Heart right ventricle (tissue), 16 donors: ENCODE results near the gene VWC2. TPM values are rescaled to one million over a fixed set of nuclear protein-coding genes. Genes with fewer than 3 reads are reported as not detected.
A peak's percentile ranks its signal among the peaks of the same experiment; 100 is the strongest.

Experiments used
- ATAC-seq, 8 donors: fragments of 200-7000 bp; cut with Tn5 transposase; one replicate each; pipeline ENCODE4 v1.9.1; 2020; ENCODE audit warnings: mild to moderate bottlenecking in 8 of 8, moderate library complexity in 8 of 8, moderate number of reproducible peaks in 1 of 8
- DNase-seq, 2 donors: peaks; one replicate each; pipeline ENCODE4 v3.0.0-alpha.2; 2020
- H3K27ac ChIP-seq, 10 donors: fragments of 200-600 bp; sonication (generic) in 2 of 10; one replicate each; pipeline versions ENCODE4 v1.5.0 to v1.8.0; 2020 to 2022; ENCODE audit warnings: mild to moderate bottlenecking in 3 of 10
- H3K27me3 ChIP-seq, 7 donors: fragments of 200-600 bp; one replicate each; pipeline ENCODE4 v1.8.0; 2021 to 2022; ENCODE audit warnings: mild to moderate bottlenecking in 2 of 7
- H3K36me3 ChIP-seq, 9 donors: fragments of 200-600 bp; sonication (generic) in 1 of 9; one replicate each; pipeline versions ENCODE4 v1.5.0 to v1.8.0; 2020 to 2022; ENCODE audit warnings: mild to moderate bottlenecking in 2 of 9
- H3K4me1 ChIP-seq, 9 donors: fragments of 200-600 bp; sonication (generic) in 1 of 9; one replicate each; pipeline versions ENCODE4 v1.5.0 to v1.8.0; 2020 to 2022; ENCODE audit warnings: mild to moderate bottlenecking in 4 of 9
- H3K4me3 ChIP-seq, 10 donors: fragments of 200-600 bp; sonication (generic) in 2 of 10; one replicate each; pipeline versions ENCODE4 v1.5.0 to v1.8.0; 2020 to 2022; ENCODE audit warnings: mild to moderate bottlenecking in 7 of 10, moderate library complexity in 2 of 10
- H3K9me3 ChIP-seq, 11 donors: fragments of 200-600 bp in 10 of 11; sonication (generic) in 2 of 11; one replicate each; pipeline versions ENCODE4 v1.5.0 to v1.8.0; 2013 to 2022; ENCODE audit warnings: mild to moderate bottlenecking in 2 of 11, control low read depth in 1 of 11, moderate library complexity in 1 of 11
- WGBS, 2 donors: extraction: QIAGEN DNeasy Blood & Tissue Kit; methylation state at CpG; one replicate each; pipeline ENCODE4 v1.1.7; 2013; ENCODE audit warnings: inconsistent platforms in 1 of 2; 5-methylcytosine and 5-hydroxymethylcytosine counted together
- intact Hi-C, 10 donors: fragments of 100-400 bp; cut with DNase I; formaldehyde crosslinking; loops; one replicate each; pipeline versions ENCODE4 v1.11.1 to v1.14.2; 2022
- polyA plus RNA-seq, 2 donors: library from polyadenylated mRNA; stranded (reverse); fragments of 200-250 nt; gene quantifications; one replicate each; pipeline ENCODE4 v1.2.3, GENCODE V29; 2013
- total RNA-seq, 10 donors: library from RNA; stranded (reverse); fragmentation: NEBNext Ultra II Directional in 3 of 10; extraction: Animal tissue kit (Norgen Biotek cat#: 25700) in 3 of 10; gene quantifications; one replicate each; pipeline versions ENCODE4 v1.2.1 to v1.2.4, GENCODE V29; 2021 to 2023
- TF ChIP-seq, protein P1 (sequence below), 9 donors: fragments of 200-600 bp; sonication (generic) in 2 of 9; IDR thresholded peaks; one replicate each; pipeline versions ENCODE4 v1.5.0 to v1.8.0; 2021 to 2022; ENCODE audit warnings: antibody characterized with exemption in 9 of 9, mild to moderate bottlenecking in 5 of 9, moderate library complexity in 1 of 9
- donor health status: Arrhythmogenic right ventricular cardiomyopathy.
- donor health status: ischemic (EF 13 %, LVEDD 7.1; RV severe dilation, severe dysfunction).
- donor health status: healthy with polysubstance abuse.
- donor health status: DM: no; HTN: yes; CAD: no.
- donor health status: DM: no; HTN: no; CAD: no.
- donor health status: ischemic (EF 25% LVEDD 6.9; RV normal size, moderate dysfunction).
- donor health status: ischemic (EF 25% LVEDD 5.7; RV mildly dilated, moderate dysfunction).
- donor health status: healthy.
- donor health status: DM: yes; HTN: yes; CAD: no.
- donor health status: Ischemic cardiomyopathy.
- donor health status: ischemic (EF 35%, LVEDD 5.7; RV mildly dilated, moderate dysfunction).
- donor health status: nonischemic (EF 11% LVEDD 7.7; RV severe dilation, severe dysfunction).
- donor health status: DM: yes; HTN: yes; CAD: no.
- donor health status: PGD.
- donor health status: ischemic (EF 29% LVEDD 5.4; RV normal size, mild dysfunction).
- donor health status: nonischemic (EF 23%, LVEDD 6.1; RV moderate dilation, normal function).

The VWC2 gene
- total and polyA plus RNA-seq, 12 donors: 2.1 to 12.9 (median 8.6) TPM

DNA sequence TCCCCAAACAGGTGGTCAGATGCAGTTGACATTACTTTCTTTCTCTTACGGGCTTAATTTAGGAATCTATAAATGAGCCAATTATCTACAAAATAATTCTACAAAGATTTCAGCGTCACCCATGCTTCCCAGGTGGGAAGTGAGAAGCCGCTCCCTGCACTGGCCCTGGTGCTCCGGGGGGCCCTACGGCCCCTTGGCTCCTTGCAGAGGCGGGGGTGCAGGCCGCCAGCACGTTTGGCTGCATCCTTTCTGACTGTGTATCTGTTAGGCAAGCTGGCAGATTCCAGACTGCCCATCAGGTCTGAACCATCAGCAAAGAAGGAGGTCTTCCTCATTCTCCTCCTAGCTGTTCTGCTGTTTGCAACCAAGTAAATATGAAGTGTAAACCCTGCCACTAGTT lies 16.3 kb downstream of the VWC2 start:
- no peaks in the 10 kb centered on the region for H3K27me3 ChIP-seq
- H3K9me3 ChIP-seq: no peaks in the 10 kb centered on the region
- intact Hi-C loops: loop anchor here in 8 of 10 donors (2.0 to 10.0 kb wide), 7 partner anchors 55 to 785 kb away; no protein-coding TSS in a partner anchor
- WGBS, 2 donors: 72 to 73% methylated on average over 8 of the region's 8 CpGs
- no peak overlapping the region for H3K4me3 ChIP-seq
- H3K4me1 ChIP-seq: peaks cover 0 to 31% (median 14%) of the 10 kb centered on the region in 9 donors
- ATAC-seq (no peak), DNase-seq (no peak)
- no peaks in the 10 kb centered on the region for H3K36me3 ChIP-seq
- TF ChIP-seq, protein P1, sequence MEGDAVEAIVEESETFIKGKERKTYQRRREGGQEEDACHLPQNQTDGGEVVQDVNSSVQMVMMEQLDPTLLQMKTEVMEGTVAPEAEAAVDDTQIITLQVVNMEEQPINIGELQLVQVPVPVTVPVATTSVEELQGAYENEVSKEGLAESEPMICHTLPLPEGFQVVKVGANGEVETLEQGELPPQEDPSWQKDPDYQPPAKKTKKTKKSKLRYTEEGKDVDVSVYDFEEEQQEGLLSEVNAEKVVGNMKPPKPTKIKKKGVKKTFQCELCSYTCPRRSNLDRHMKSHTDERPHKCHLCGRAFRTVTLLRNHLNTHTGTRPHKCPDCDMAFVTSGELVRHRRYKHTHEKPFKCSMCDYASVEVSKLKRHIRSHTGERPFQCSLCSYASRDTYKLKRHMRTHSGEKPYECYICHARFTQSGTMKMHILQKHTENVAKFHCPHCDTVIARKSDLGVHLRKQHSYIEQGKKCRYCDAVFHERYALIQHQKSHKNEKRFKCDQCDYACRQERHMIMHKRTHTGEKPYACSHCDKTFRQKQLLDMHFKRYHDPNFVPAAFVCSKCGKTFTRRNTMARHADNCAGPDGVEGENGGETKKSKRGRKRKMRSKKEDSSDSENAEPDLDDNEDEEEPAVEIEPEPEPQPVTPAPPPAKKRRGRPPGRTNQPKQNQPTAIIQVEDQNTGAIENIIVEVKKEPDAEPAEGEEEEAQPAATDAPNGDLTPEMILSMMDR (IDR thresholded peaks at IDR 0.05): no peak
- H3K27ac ChIP-seq: peak overlapping the region in 3 of 10 donors; percentile 25 to 60 (median 47)

GRCh38 chr7:49790209-49790608 lies 16.8 kb downstream of the VWC2 start:
- Histone ChIP-seq H3K9me3 (no peaks in the 10 kb centered on the region), H3K4me3 (no peak overlapping the region), H3K4me1 (peaks cover 0 to 31% (median 14%) of the 10 kb centered on the region in 9 donors), H3K36me3 (no peaks in the 10 kb centered on the region), H3K27ac (peak overlapping the region in 6 of 10 donors; percentile 10 to 60 (median 35)), H3K27me3 (no peaks in the 10 kb centered on the region)
- intact Hi-C loops: loop anchor here in 7 of 10 donors (2.0 to 10.0 kb wide), 6 partner anchors 55 to 785 kb away; no protein-coding TSS in a partner anchor
- TF ChIP-seq, protein P1 (IDR thresholded peaks at IDR 0.05): no peak
- peak in 3 of 8 donors; percentile 8 to 29 (median 29) for ATAC-seq
- 29 to 53% methylated on average over 2 of the region's 2 CpGs for WGBS, 2 donors
- no peak for DNase-seq

DNA sequence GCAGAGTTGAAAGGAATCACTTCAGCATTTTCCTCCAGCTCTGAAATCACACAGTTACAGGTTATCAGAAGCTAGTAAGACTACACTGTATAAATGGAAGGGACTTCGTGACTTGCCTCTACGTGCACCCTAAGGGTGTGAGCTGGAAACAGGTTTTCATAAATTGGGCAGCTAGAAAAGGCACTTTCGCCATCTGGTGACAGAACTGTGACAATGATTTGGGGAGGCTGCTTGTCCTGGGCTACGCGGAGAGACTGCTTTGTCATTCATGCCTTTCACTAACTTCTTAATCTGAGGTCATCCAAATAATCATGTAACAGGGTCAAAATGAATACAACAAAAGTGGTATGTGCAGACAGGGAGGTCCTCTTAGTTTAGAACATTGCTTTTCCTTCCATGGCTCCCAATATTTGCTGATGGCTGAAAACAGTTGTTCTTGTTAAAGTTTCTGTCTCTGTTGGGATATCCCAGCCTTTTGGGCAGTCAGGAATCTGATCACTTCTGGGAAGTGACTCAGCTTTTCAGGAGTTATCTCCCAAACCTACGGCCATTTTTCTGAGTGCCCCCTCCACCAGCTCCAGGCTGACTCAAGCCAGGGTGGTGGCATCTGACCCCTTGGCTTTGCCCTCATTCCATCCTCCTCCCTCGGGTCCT lies 17.8 kb downstream of the VWC2 start:
- no peaks in the 10 kb centered on the region for H3K9me3 ChIP-seq
- WGBS, 2 donors: 14 to 16% methylated on average over 7 of the region's 7 CpGs
- peak in 1 of 2 donors; percentile 33 for DNase-seq
- peak overlapping the region in 6 of 10 donors; percentile 17 to 60 (median 35) for H3K27ac ChIP-seq
- ATAC-seq: peak; percentile 75 to 88 (median 79)
- H3K4me1 ChIP-seq: peaks cover 0 to 41% (median 14%) of the 10 kb centered on the region in 9 donors
- TF ChIP-seq, protein P1 (IDR thresholded peaks at IDR 0.05): peak; percentile 13 to 69 (median 51)
- H3K36me3 ChIP-seq: no peaks in the 10 kb centered on the region
- intact Hi-C loops: loop anchor here in 7 of 10 donors (2.0 to 10.0 kb wide), 6 partner anchors 54 to 786 kb away; no protein-coding TSS in a partner anchor
- no peaks in the 10 kb centered on the region for H3K27me3 ChIP-seq
- H3K4me3 ChIP-seq: no peak overlapping the region

DNA sequence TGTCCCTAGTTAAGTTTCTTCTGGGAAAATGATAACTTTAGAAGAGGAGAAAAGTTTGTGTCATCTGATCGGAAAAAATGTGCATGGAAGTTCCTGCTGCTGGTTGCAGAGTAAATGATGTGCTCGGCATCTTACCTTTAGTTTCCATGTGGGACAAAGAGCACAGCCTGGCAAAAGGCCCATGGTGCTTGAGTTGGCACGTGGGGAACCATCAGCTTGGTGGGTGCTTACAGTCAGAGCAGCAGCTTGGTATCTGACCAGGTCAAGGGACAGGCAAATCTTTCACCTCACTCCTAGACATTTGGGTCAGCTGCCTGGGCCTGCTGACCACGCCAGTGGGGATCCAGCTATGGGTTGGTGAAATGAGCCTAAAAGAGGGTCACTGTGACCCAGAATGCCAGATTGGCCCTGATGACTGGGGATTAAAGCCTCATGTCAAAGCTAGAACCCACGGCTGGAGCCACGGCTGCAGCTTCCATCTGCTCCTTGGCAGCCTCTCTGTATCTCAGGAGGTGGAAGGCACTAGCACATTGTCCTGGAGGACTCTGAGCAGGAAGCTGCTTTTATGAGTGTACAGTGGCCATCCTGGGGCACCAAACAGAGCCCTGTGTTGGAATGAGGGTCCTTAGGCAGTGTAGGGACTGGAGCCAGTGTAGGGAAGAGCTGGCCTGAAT lies 24.7 kb downstream of the VWC2 start:
- ATAC-seq: peak in 3 of 8 donors; percentile 48 to 64 (median 50)
- H3K27me3 ChIP-seq: no peaks in the 10 kb centered on the region
- 62 to 73% methylated on average over 6 of the region's 6 CpGs for WGBS, 2 donors
- no peak overlapping the region for H3K4me3 ChIP-seq
- H3K36me3 ChIP-seq: peaks cover 0 to 4% (median 0%) of the 10 kb centered on the region in 9 donors
- H3K27ac ChIP-seq: no peak overlapping the region
- intact Hi-C loops: loop anchor here in 5 of 10 donors (10.0 kb wide), 3 partner anchors 47 to 793 kb away; no protein-coding TSS in a partner anchor
- no peak for DNase-seq
- TF ChIP-seq, protein P1 (IDR thresholded peaks at IDR 0.05): no peak
- H3K9me3 ChIP-seq: no peaks in the 10 kb centered on the region
- peaks cover 0 to 26% (median 0%) of the 10 kb centered on the region in 9 donors for H3K4me1 ChIP-seq
